ELR (cell line): ENCODE results near the gene ASB1.

Experiments used
- DNase-seq: peaks from one replicate; pipeline ENCODE4 v3.0.0-alpha.2; 2015; ENCODE audit warnings: low read depth

Gene ASB1

GRCh38 chr2:238445409-238446190, 18.9 kb downstream of the ASB1 start:
- DNase-seq, result no peak

- DNase-seq, result no peak
Measured at GRCh38 chr2:238446371-238446770, 19.6 kb downstream of the ASB1 start.

- no peak for DNase-seq
Measured at GRCh38 chr2:238448031-238448955, 21.6 kb downstream of the ASB1 start.

GRCh38 chr2:238449241-238449640, 22.5 kb downstream of the ASB1 start:
- DNase-seq, result no peak

- no peak for DNase-seq
Measured at GRCh38 chr2:238449909-238450417, 23.2 kb downstream of the ASB1 start.

GRCh38 chr2:238450440-238450861, 23.7 kb downstream of the ASB1 start:
- DNase-seq, result no peak

GRCh38 chr2:238453842-238454241, 27.1 kb downstream of the ASB1 start:
- no peak for DNase-seq

- DNase-seq, result no peak
Measured at GRCh38 chr2:238456449-238456848, 29.7 kb downstream of the ASB1 start.

GRCh38 chr2:238456970-238457926, 30.5 kb downstream of the ASB1 start:
- no peak for DNase-seq

- no peak for DNase-seq
Measured at GRCh38 chr2:238457927-238458324, 31.2 kb downstream of the ASB1 start.

- no peak for DNase-seq
Measured at GRCh38 chr2:238458651-238459050, 31.9 kb downstream of the ASB1 start.

- DNase-seq, result no peak
Measured at GRCh38 chr2:238459081-238459629, 32.4 kb downstream of the ASB1 start.

- no peak for DNase-seq
Measured at GRCh38 chr2:238461051-238461450, 34.3 kb downstream of the ASB1 start.

GRCh38 chr2:238461491-238461890, 34.8 kb downstream of the ASB1 start:
- no peak for DNase-seq

GRCh38 chr2:238461916-238462315, 35.2 kb downstream of the ASB1 start:
- no peak for DNase-seq

- DNase-seq, result peak; percentile 74
Measured at GRCh38 chr2:238462782-238463396, 36.2 kb downstream of the ASB1 start.

GRCh38 chr2:238464389-238464788, 37.7 kb downstream of the ASB1 start:
- DNase-seq, result no peak

- no peak for DNase-seq
Measured at GRCh38 chr2:238465487-238466242, 38.9 kb downstream of the ASB1 start.

- DNase-seq, result no peak
Measured at GRCh38 chr2:238466243-238466756, 39.6 kb downstream of the ASB1 start.

- no peak for DNase-seq
Measured at GRCh38 chr2:238467062-238467461, 40.3 kb downstream of the ASB1 start.
